ENCODE results near the gene SORL1. TPM values are rescaled to one million over a fixed set of nuclear protein-coding genes. Genes with fewer than 3 reads are reported as not detected.
"Not testable (repeated sequence)": the region's sequence is repeated elsewhere in the genome, so short reads cannot be mapped to it uniquely, and the experiment has no call there.

Gene SORL1
- total RNA-seq, 1 donor from 2014 or later, result 7.1 TPM

DNA sequence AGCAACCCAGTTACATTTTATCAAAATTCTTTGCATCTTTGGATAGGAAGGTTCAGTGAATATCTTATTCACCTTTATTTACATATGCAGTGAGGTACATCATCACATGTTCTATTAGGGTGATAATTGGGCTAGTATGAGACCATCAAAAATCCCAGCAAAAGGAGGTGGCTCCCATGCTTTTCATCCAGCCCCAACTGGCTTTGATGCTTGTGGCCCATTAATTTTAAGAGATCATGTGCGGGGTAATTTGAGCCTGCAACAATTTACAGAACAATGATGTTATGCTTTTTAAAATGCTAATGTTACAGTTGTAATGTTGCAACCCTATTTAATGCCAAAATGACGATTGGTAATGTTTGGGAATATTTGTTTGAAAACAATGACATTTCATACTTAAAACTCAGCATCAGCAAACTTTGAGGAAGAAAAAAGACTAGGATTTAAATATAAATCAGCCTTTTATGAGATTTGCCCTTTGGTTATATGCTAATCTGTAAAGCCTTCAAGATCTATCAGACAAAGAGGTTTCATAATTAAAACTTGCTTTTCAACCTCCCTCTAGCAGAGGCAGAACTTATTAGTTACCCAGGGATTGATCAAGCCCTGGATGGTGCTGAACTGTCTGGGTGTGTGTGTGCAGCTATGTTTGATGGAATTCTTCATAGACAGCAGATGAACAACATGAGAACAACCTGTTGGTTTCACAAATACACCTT lies 184.1 kb downstream of the SORL1 start:
- H3K4me1 ChIP-seq, result no peaks in the 10 kb centered on the region
- DNase-seq, result no peak
- H3K4me3 ChIP-seq, result no peak overlapping the region
- no peaks in the 10 kb centered on the region for H3K9me3 ChIP-seq (replicated peaks)
- intact Hi-C loops (cut with micrococcal nuclease), result no loop called here
- H3K36me3 ChIP-seq, result no peaks in the 10 kb centered on the region
- TF ChIP-seq, protein P1, sequence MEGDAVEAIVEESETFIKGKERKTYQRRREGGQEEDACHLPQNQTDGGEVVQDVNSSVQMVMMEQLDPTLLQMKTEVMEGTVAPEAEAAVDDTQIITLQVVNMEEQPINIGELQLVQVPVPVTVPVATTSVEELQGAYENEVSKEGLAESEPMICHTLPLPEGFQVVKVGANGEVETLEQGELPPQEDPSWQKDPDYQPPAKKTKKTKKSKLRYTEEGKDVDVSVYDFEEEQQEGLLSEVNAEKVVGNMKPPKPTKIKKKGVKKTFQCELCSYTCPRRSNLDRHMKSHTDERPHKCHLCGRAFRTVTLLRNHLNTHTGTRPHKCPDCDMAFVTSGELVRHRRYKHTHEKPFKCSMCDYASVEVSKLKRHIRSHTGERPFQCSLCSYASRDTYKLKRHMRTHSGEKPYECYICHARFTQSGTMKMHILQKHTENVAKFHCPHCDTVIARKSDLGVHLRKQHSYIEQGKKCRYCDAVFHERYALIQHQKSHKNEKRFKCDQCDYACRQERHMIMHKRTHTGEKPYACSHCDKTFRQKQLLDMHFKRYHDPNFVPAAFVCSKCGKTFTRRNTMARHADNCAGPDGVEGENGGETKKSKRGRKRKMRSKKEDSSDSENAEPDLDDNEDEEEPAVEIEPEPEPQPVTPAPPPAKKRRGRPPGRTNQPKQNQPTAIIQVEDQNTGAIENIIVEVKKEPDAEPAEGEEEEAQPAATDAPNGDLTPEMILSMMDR (IDR thresholded peaks at IDR 0.05; ENCODE audit: borderline replicate concordance), result no peak
- no peak overlapping the region for H3K27ac ChIP-seq (replicated peaks)
- H3K27me3 ChIP-seq (ENCODE audit: low read depth), result peaks cover 5% of the 10 kb centered on the region

DNA sequence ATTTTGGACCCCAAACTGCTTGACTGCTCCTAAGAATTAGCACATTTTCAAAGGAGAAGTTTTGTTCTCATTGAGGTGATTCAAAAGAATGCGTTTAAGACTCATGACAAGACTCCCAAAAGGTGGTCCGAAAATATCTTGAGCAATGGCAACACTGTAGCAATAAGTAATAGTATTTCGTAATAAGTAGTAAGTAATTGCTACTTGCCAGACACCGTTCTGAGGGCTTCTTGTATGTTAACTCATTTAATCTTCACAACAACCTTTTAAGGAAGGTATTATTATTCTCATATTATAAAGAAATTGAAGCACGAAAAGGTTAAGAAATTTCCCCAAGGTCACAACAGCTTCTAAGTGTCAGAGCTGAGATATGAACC lies 184.7 kb downstream of the SORL1 start:
- no peak for DNase-seq
- H3K36me3 ChIP-seq, result no peaks in the 10 kb centered on the region

GRCh38 chr11:121637587-121637986 lies 185.5 kb downstream of the SORL1 start:
- H3K9me3 ChIP-seq (replicated peaks); intact Hi-C loops (cut with micrococcal nuclease); H3K4me1 ChIP-seq; H3K27me3 ChIP-seq (ENCODE audit: low read depth); H3K27ac ChIP-seq (replicated peaks); DNase-seq; H3K4me3 ChIP-seq; H3K36me3 ChIP-seq: not testable (repeated sequence)

More for the DNA sequence above, 184.7 kb downstream of the SORL1 start:
- Histone ChIP-seq H3K27ac (replicated peaks) (no peak overlapping the region), H3K27me3 (ENCODE audit: low read depth) (peaks cover 9% of the 10 kb centered on the region), H3K4me3 (no peak overlapping the region), H3K9me3 (replicated peaks) (no peaks in the 10 kb centered on the region), H3K4me1 (no peaks in the 10 kb centered on the region)
- intact Hi-C loops (cut with micrococcal nuclease), result no loop called here
- TF ChIP-seq, protein P1 (IDR thresholded peaks at IDR 0.05; ENCODE audit: borderline replicate concordance), result no peak

DNA sequence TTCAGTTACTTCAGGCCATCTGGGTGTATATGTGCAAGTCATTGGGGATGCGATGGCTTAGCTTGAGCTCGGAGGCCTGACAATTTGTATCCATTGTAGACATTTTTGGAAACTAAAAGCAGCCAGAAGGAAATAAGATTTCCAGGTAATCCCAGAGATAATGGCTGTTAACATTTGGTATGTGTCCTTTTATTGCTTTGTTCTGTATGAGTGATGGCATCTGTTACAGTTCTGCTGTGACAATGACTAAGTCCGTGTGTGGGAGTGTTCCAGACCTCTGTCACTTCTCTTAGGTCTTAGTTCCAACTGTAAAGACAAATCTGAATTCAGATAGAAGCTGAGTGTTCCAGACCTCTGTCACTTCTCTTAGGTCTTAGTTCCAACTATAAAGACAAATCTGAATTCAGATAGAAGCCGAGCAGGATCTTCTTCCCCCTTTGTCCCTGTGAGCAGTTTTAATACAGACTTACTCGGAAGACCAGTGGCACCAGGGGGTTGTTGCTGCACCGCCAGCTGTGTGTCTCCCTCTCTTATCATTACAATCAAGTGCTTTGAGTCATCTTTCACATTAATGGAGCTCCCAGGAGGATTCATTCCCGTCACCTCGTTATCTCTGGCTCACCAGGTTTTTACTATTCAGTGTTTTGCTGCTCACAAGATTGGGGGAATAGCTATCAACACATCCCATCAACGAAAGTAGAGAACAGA lies 191.5 kb downstream of the SORL1 start:
- TF ChIP-seq, protein P1 (IDR thresholded peaks at IDR 0.05; ENCODE audit: borderline replicate concordance), result no peak
- Histone ChIP-seq H3K4me1 (no peaks in the 10 kb centered on the region), H3K36me3 (no peaks in the 10 kb centered on the region), H3K27me3 (ENCODE audit: low read depth) (peaks cover 33% of the 10 kb centered on the region), H3K27ac (replicated peaks) (no peak overlapping the region), H3K9me3 (replicated peaks) (no peaks in the 10 kb centered on the region), H3K4me3 (no peak overlapping the region)
- DNase-seq, result no peak
- intact Hi-C loops (cut with micrococcal nuclease), result no loop called here

- TF ChIP-seq, protein P1 (IDR thresholded peaks at IDR 0.05; ENCODE audit: borderline replicate concordance), result no peak
- no peak overlapping the region for H3K27ac ChIP-seq (replicated peaks)
- no peaks in the 10 kb centered on the region for H3K36me3 ChIP-seq
- no peaks in the 10 kb centered on the region for H3K4me1 ChIP-seq
- peaks cover 33% of the 10 kb centered on the region for H3K27me3 ChIP-seq (ENCODE audit: low read depth)
- no peak for DNase-seq
- no peak overlapping the region for H3K4me3 ChIP-seq
- intact Hi-C loops (cut with micrococcal nuclease), result no loop called here
- no peaks in the 10 kb centered on the region for H3K9me3 ChIP-seq (replicated peaks)
These were observed 192.0 kb downstream of the SORL1 start for GRCh38 chr11:121644187-121644512.

GRCh38 chr11:121645001-121645400 lies 192.9 kb downstream of the SORL1 start:
- Histone ChIP-seq H3K9me3 (replicated peaks) (no peaks in the 10 kb centered on the region), H3K4me1 (no peaks in the 10 kb centered on the region), H3K4me3 (no peak overlapping the region), H3K27me3 (ENCODE audit: low read depth) (peaks cover 39% of the 10 kb centered on the region), H3K36me3 (no peaks in the 10 kb centered on the region), H3K27ac (replicated peaks) (no peak overlapping the region)
- TF ChIP-seq, protein P1 (IDR thresholded peaks at IDR 0.05; ENCODE audit: borderline replicate concordance), result no peak
- no peak for DNase-seq
- intact Hi-C loops (cut with micrococcal nuclease), result no loop called here
